Gastroesophageal sphincter (tissue), 4 donors: ENCODE results near the gene SMIM45.
"Not testable (repeated sequence)": the region's sequence is repeated elsewhere in the genome, so short reads cannot be mapped to it uniquely, and the experiment has no call there.

ENCODE experiments used
- ATAC-seq: fragments of 150-250 bp; one replicate; pipeline ENCODE4 v1.9.1; 2016; ENCODE audit warnings: mild to moderate bottlenecking, moderate library complexity
- H3K27ac ChIP-seq, 4 donors: fragments of 200-600 bp; sonication (generic) in 3 of 4; 1 replicate in 3 of 4; 2 replicates in 1 of 4; pipeline ENCODE4 v1.5.1; 2016 to 2019
- H3K27me3 ChIP-seq: fragments of 200-600 bp; sonication (generic); one replicate; pipeline ENCODE4 v1.5.1; 2019
- H3K36me3 ChIP-seq, 2 donors: fragments of 200-600 bp; sonication (generic); one replicate each; pipeline ENCODE4 v1.5.1; 2019; ENCODE audit warnings: control low read depth in 1 of 2
- H3K4me1 ChIP-seq, 3 donors: fragments of 200-600 bp; sonication (generic); 1 replicate in 2 of 3; 2 replicates in 1 of 3; pipeline ENCODE4 v1.5.1; 2016 to 2019; ENCODE audit warnings: control low read depth in 2 of 3
- H3K4me3 ChIP-seq, 2 donors: fragments of 200-600 bp; sonication (generic); one replicate each; pipeline ENCODE4 v1.5.1; 2019; ENCODE audit warnings: mild to moderate bottlenecking in 1 of 2, moderate library complexity in 1 of 2
- H3K9me3 ChIP-seq, 3 donors: fragments of 200-600 bp; sonication (generic); one replicate each; pipeline ENCODE4 v1.5.1; 2017 to 2019; ENCODE audit warnings: control low read depth in 2 of 3
- EP300 ChIP-seq: sonication (generic); formaldehyde crosslinking; IDR thresholded peaks from one replicate; pipeline ENCODE4 v1.6.1; 2017; ENCODE audit warnings: antibody characterized with exemption, mild to moderate bottlenecking
- POLR2A ChIP-seq, 2 donors: fragments of 450-650 bp; IDR thresholded peaks; one replicate each; pipeline ENCODE4 v1.6.1; 2017; ENCODE audit warnings: antibody characterized with exemption in 2 of 2, mild to moderate bottlenecking in 2 of 2, moderate library complexity in 1 of 2
- POLR2AphosphoS5 ChIP-seq: sonication (generic); formaldehyde crosslinking; IDR thresholded peaks from one replicate; pipeline ENCODE4 v1.6.1; 2017; ENCODE audit warnings: antibody characterized with exemption
- WGBS, 2 donors: methylation state at CpG; one replicate each; pipeline ENCODE4 v1.1.5; 2018; ENCODE audit warnings: low coverage in 1 of 2; 5-methylcytosine and 5-hydroxymethylcytosine counted together
- TF ChIP-seq, protein P1 (sequence below), 4 experiments: fragments of 200-600 bp in 2 of 4; fragments of 450-650 bp in 2 of 4; sonication (generic) in 1 of 4; IDR thresholded peaks; one replicate each; pipeline ENCODE4 v1.5.1; 2017 to 2019; ENCODE audit warnings: antibody characterized with exemption in 4 of 4, mild to moderate bottlenecking in 2 of 4, moderate library complexity in 2 of 4

Gene SMIM45

DNA sequence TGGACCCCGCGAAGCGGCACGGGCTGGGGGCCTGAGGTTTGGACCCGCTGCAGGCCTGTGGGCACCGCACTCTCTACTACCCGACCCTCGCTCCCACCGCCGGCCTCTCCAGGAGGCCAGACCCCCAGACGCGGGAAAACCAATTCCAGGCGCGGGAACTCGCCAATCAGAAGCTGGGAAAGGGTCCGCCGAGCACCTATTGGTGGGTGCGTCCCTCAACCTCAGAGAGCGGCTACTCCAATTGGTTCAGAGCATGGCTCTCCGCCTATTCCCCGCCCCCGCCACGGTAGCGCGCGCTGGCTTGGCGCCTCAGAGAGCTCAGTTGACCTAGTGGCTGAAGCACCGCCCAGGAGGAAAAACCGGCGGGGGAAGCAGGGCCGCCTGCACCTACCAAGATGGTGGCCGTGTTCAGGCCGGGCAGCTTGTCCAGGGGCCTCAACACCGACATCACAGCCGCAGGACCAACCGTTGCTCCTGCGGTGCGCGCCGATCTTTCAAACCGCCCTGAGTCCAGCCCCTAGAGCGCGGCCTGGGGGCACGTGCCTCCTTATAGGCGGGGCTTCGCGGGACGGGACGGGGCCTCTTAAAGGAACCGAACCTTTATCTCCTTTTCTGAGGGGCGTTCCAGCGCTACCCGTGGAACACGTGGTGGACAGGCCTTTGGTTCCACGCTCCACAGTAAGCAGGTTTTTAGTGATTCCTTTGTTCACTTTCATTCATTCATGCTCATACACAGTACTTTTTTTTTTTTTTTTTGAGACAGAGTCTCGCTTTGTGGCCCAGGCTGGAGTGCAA is 5.1 kb upstream of the SMIM45 start, which contains the start of gene CENPM:
Gene CENPM, minus strand, starts transcription at position 524 of the 795 bp plus-strand sequence. Its CDS starts 76 bp downstream, at position 448.
- peak within 1 kb of the TSS; percentile 49 to 73 for H3K4me3 ChIP-seq
- peaks cover 0 to 20% (median 5%) of the 10 kb centered on the region in 3 donors for H3K4me1 ChIP-seq
- WGBS, 2 donors = 2 to 6% methylated on average over 14 to 15 of the region's 56 CpGs
- H3K9me3 ChIP-seq = no peaks in the 10 kb centered on the region
- peak; percentile 99 for ATAC-seq
- H3K27me3 ChIP-seq = peaks cover 10% of the 10 kb centered on the region
- no peaks in the 10 kb centered on the region for H3K36me3 ChIP-seq
- TF ChIP-seq POLR2A (IDR thresholded peaks at IDR 0.05) = no peak
- TF ChIP-seq EP300 = no peak
- peak; percentile 19 for TF ChIP-seq POLR2AphosphoS5
- TF ChIP-seq, protein P1, sequence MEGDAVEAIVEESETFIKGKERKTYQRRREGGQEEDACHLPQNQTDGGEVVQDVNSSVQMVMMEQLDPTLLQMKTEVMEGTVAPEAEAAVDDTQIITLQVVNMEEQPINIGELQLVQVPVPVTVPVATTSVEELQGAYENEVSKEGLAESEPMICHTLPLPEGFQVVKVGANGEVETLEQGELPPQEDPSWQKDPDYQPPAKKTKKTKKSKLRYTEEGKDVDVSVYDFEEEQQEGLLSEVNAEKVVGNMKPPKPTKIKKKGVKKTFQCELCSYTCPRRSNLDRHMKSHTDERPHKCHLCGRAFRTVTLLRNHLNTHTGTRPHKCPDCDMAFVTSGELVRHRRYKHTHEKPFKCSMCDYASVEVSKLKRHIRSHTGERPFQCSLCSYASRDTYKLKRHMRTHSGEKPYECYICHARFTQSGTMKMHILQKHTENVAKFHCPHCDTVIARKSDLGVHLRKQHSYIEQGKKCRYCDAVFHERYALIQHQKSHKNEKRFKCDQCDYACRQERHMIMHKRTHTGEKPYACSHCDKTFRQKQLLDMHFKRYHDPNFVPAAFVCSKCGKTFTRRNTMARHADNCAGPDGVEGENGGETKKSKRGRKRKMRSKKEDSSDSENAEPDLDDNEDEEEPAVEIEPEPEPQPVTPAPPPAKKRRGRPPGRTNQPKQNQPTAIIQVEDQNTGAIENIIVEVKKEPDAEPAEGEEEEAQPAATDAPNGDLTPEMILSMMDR (IDR thresholded peaks at IDR 0.05) = no peak
- H3K27ac ChIP-seq = peak within 1 kb of the TSS in 3 of 4 donors; percentile 66 to 74 (median 68)

DNA sequence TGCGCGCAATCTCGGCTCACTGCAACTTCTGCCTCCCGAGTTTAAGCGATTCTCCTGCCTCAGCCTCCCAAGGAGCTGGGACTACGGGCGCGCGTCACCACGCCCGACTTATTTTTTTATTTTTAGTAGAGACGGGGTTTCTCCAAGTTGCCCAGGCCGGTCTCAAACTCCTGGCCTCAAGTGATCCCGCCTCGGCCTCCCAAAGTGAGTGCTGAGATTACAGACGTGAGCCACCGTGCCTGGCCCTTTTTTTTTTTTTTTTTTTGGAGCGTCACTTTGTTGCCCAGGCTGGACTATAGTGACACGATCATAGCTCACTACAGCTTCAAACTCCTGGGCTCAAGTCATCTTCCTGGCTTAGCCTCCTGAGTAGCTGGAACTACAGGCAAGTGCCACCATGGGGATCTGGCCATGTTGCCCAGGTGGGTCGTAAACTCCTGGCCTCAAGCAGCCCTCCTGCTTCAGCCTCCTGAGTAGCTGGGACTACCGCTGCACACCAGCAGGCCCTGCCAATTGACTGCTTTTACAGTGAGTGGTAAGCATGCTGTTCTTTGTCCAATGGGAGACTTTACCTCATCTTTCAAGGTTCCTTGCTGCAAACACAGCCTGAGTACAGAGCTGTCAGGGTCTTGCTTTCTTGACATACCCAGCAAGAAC is 4.4 kb upstream of the SMIM45 start:
- peaks cover 16% of the 10 kb centered on the region for H3K27me3 ChIP-seq
- H3K27ac ChIP-seq = peak overlapping the region in 2 of 4 donors; percentile 68 to 74
- no peaks in the 10 kb centered on the region for H3K36me3 ChIP-seq
- ATAC-seq = no peak
- TF ChIP-seq EP300 (no peak), POLR2A (IDR thresholded peaks at IDR 0.05) (no peak), POLR2AphosphoS5 (no peak)
- TF ChIP-seq, protein P1 (IDR thresholded peaks at IDR 0.05) = no peak
- peaks cover 0 to 20% (median 5%) of the 10 kb centered on the region in 3 donors for H3K4me1 ChIP-seq
- H3K4me3 ChIP-seq = peak overlapping the region; percentile 49 to 73
- 63 to 70% methylated on average over 13 to 17 of the region's 21 CpGs for WGBS, 2 donors
- no peaks in the 10 kb centered on the region for H3K9me3 ChIP-seq

DNA sequence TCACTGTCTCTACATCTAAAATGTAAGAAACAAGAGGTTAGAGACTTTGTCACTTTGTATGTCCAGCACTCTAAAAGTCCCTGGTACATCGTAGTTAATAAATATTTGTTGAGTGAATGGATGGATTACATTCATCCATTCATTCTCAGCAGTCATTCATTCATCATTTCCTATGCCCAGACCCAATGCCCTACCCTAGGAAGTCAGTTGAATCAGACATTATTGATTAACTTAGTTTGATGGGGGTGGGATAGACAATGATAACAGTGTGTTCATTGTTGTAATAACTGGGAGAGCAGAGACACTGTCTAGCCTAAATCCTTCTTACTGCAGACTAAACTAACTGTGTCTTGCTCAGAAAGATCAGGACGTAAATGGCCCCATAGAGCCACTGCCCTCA is 3.8 kb upstream of the SMIM45 start:
- Histone ChIP-seq H3K27me3 (peaks cover 16% of the 10 kb centered on the region), H3K36me3 (no peaks in the 10 kb centered on the region), H3K4me1 (peaks cover 0 to 20% (median 5%) of the 10 kb centered on the region in 3 donors), H3K27ac (no peak overlapping the region), H3K4me3 (no peak overlapping the region), H3K9me3 (no peaks in the 10 kb centered on the region)
- no peak for TF ChIP-seq POLR2A (IDR thresholded peaks at IDR 0.05)
- TF ChIP-seq, protein P1 (IDR thresholded peaks at IDR 0.05) = no peak
- no peak for TF ChIP-seq EP300
- no peak for TF ChIP-seq POLR2AphosphoS5
- WGBS, 2 donors = 80 to 90% methylated on average over 1 to 2 of the region's 2 CpGs
- no peak for ATAC-seq

DNA sequence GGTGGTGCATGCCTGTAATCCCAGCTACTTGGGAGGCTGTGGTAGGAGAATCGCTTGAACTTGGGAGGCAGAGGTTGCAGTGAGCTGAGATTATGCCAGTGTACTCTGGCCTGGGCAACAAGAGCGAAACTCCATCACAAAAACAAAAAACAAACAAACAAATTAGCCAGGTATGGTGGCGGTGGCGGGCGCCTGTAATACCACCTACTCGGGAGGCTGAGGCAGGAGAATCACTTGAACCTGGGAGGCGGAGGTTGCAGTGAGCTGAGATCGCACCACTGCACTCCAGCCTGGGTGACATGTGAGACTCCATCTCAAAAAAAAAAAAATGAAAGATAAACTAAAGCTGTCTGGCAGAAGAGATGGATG is 3.0 kb upstream of the SMIM45 start:
- not testable (repeated sequence) for H3K9me3 ChIP-seq, H3K27ac ChIP-seq, H3K36me3 ChIP-seq, H3K4me3 ChIP-seq, ATAC-seq
- H3K4me1 ChIP-seq = peaks cover 0 to 20% (median 5%) of the 10 kb centered on the region in 3 donors
- peaks cover 16% of the 10 kb centered on the region for H3K27me3 ChIP-seq
- WGBS, 2 donors = 89% methylated on average over 8 of the region's 8 CpGs; no CpG with 5 or more reads in 1 of the 2 donors

DNA sequence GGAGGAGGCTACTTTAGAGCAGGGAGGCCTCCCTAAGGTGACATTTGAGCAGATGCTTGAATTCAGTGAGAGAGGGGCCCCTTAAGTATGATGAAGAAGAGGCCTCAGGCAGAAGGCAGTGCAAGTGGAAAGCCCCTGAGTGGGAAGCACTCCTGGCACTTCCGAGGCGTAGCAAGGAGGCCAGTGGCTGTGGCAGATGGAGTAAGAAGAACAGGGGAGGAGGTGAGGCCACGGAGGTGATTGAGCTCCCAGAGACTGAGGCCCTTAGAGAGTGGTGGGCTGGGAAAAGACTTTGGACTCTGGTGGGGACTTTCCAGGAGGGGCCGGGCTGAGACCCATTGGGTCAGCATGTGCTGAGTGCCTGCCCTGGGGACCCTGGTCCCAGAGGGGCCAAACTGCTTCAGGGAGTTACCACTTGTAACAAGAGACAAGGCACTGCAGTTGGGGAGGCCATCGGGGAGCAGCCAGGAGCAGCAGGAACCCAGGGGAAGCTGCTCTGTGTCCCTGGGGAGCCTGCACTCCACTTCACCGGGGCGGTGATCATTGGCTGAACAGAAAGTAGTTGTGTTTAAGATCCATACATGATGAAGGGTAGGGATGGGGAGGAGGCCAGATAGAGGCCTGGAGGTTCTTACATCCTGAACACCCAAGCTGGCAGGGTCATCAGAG is 2.5 kb upstream of the SMIM45 start:
- H3K9me3 ChIP-seq = no peaks in the 10 kb centered on the region
- no peak for ATAC-seq
- peaks cover 16% of the 10 kb centered on the region for H3K27me3 ChIP-seq
- no peak overlapping the region for H3K4me3 ChIP-seq
- H3K36me3 ChIP-seq = no peaks in the 10 kb centered on the region
- no peak for TF ChIP-seq POLR2A (IDR thresholded peaks at IDR 0.05)
- no peak for TF ChIP-seq POLR2AphosphoS5
- TF ChIP-seq, protein P1 (IDR thresholded peaks at IDR 0.05) = no peak
- TF ChIP-seq EP300 = no peak
- 84% methylated on average over 6 of the region's 7 CpGs; no CpG with 5 or more reads in 1 of the 2 donors for WGBS, 2 donors
- no peak overlapping the region for H3K27ac ChIP-seq
- H3K4me1 ChIP-seq = peaks cover 0 to 20% (median 5%) of the 10 kb centered on the region in 3 donors
